ENCODE measurements around the gene COMMD1.

- TF ChIP-seq CTCF (conservative IDR thresholded peaks at IDR 0.05; ENCODE audit: low read depth in 2 of 2) (no peak), EZH2phosphoT487 (IDR thresholded peaks at IDR 0.05; ENCODE audit: unreplicated experiment) (no peak), REST (IDR thresholded peaks at IDR 0.05; ENCODE audit: unreplicated experiment) (no peak)
Measured at GRCh38 chr2:62065243-62065642, 159.8 kb downstream of the COMMD1 start.

All from GM23338 (cell line).